Measurements from ENCODE around the gene EMC9.

Gene EMC9

GRCh38 chr14:24177041-24177825, 35.8 kb upstream of the EMC9 start:
- DNase-seq (ENCODE audit: low spot score), result no peak

DNA sequence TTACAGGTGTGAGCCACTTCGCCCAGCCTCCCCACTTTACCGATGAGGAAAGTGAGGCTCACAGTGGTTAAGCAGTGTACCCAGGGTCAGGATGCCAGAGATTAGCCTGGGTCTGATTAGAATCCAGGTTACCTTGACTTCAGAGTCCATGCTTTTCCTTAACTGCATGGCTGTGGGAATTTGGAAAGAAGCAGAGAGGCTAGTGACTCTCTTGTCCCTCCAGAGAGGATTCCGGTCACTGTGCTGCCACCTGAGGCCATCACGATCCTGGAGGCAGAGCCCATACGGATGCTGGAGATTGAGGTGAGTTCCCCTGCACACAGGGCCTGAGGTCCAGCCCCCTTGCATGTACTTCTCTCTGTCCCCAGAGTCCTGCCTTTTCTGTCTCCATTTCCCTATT, 35.2 kb upstream of the EMC9 start:
- DNase-seq (ENCODE audit: low spot score), result no peak

- DNase-seq (ENCODE audit: low spot score), result no peak
These were observed 31.5 kb upstream of the EMC9 start for GRCh38 chr14:24172871-24173281.

DNA sequence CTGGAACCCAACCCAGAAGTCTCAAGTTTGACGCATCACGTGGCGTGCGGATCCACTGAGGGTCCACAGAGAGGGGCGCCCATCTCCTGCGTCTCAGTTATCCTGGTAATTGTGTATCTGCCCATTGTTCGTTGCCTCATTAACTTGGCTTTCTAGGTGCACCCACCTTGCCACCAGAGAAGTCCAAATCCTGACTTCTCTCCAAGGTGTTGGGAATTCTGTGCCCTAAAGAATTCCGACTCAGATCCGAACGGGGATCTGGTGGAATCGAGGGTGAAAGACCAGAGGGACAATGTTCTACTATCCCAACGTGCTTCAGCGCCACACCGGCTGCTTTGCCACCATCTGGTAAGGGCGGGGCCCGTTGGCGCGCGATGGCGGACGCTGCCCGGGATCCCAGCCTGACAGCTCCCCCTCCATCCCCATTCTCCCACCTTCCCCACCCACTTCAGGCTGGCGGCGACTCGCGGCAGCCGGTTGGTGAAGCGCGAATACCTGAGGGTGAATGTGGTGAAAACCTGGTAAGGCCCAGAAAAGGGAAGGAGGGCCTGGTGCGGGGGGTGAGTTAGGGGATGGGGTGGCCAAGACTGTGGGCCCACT, 31.0 kb upstream of the EMC9 start:
- DNase-seq (ENCODE audit: low spot score), result no peak

DNA sequence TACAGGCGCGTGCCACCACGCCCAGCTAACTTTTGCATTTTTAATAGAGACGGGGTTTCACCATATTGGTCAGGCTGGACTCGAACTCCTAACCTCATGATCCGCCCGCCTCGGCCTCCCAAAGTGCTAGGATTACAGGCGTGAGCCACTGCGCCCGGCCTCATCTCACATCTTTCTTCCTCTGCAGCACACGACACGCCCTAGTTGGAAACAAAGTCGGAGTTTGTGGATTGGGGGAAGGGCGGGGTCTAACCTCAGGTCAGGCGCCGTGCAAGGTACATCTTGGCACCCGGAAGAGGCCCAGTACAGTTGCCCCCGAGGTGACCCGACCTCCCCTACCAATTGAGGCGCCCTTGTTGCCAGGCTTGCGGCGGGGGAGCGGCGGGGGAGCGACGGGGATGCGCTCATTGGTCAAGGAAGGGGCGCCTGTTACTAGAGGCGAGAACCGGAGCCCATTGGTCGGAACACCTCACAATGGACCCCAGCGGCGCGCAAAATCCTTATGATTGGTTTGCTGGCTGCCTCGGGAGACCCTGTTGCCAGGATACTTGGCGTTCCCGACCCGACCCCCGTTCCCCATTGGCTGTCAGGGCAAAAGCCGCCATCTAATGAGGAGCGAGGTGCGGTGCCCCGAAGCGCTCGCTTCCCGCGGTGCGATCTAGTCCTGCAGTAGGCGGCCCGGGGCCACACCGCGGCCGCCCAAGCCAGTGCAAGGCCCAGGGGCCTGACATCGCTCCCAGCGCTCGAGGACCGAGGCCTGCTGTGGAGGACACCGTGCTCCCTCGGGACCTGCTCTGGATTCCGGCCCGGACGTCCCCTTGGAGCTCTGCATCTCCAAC, 30.2 kb upstream of the EMC9 start, which contains the start of gene REC8:
TSS of gene REC8 (plus strand) at position 659 of the 839 bp plus-strand sequence. CDS start 473 bp downstream, outside the sequence.
- DNase-seq (ENCODE audit: low spot score), result peak; percentile 57

DNA sequence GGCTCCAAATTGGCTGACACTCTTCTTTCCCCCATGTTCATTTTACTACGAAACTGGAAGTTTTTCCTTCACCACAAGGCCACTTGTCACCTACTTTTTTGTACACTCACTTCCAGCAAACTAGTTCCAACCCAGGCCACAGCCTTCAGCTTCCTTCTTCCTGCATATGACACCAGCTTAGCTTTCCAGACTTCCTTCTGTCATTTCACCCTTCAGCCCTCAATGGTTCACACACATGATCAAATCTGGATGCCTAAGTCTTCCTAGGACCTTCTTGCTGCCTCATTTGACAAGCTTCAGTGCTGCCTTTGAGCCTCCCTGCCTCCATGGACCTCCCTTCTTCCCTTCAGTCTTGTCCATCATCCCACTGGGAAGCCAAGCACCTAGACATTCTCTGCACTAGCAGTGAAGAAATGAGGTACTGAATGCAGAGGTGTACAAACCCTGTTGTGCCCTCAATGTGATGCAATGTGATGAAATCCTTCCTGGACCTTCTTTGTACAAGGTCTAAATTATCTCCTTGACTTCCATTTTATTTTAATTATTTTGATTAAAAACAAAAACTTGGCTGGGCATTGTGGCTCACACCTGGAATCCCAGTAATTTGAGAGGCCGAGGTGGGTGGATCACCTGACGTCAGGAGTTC, 26.2 kb upstream of the EMC9 start:
- no peak for DNase-seq (ENCODE audit: low spot score)

- DNase-seq (ENCODE audit: low spot score), result no peak
These were observed 24.4 kb upstream of the EMC9 start for GRCh38 chr14:24165785-24166184.

DNA sequence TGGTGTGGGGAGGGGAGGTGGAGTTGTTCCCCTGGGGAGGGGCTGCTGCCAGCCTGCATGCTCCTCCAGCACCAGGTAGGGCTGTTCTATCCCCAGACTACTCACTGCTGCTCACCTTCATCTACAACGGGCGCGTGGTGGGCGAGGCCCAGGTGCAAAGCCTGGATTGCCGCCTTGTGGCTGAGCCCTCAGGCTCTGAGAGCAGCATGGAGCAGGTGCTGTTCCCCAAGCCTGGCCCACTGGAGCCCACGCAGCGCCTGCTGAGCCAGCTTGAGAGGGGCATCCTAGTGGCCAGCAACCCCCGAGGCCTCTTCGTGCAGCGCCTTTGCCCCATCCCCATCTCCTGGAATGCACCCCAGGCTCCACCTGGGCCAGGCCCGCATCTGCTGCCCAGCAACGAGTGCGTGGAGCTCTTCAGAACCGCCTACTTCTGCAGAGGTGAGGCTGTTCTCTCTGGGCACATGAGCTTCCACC, 23.2 kb upstream of the EMC9 start:
- DNase-seq (ENCODE audit: low spot score), result no peak

GRCh38 chr14:24162093-24162492, 20.7 kb upstream of the EMC9 start:
- no peak for DNase-seq (ENCODE audit: low spot score)

- peak; percentile 99 for DNase-seq (ENCODE audit: low spot score)
These were observed 19.7 kb upstream of the EMC9 start, which contains the start of gene IRF9 for GRCh38 chr14:24160850-24161804. IRF9 (plus strand) TSS chr14:24161265; CDS start chr14:24162145, 880 bp downstream.

DNA sequence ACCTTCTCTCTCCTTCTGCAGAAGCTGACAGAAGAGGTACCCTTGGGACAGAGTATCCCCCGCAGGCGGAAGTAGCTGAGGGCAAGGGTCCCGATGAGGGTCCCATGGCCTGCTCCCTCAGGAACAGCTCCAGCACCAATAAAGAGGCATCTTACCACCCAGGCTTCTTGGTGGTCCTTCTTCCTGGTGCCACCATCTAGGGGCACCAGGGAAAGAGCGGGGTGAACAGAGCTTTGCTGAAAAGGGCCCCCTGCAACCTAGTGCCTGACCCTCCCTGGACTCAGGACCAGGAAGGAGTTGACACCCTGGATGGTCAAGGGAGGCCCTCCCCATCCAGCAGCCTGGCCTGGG, 19.1 kb upstream of the EMC9 start:
- no peak for DNase-seq (ENCODE audit: low spot score)

DNA sequence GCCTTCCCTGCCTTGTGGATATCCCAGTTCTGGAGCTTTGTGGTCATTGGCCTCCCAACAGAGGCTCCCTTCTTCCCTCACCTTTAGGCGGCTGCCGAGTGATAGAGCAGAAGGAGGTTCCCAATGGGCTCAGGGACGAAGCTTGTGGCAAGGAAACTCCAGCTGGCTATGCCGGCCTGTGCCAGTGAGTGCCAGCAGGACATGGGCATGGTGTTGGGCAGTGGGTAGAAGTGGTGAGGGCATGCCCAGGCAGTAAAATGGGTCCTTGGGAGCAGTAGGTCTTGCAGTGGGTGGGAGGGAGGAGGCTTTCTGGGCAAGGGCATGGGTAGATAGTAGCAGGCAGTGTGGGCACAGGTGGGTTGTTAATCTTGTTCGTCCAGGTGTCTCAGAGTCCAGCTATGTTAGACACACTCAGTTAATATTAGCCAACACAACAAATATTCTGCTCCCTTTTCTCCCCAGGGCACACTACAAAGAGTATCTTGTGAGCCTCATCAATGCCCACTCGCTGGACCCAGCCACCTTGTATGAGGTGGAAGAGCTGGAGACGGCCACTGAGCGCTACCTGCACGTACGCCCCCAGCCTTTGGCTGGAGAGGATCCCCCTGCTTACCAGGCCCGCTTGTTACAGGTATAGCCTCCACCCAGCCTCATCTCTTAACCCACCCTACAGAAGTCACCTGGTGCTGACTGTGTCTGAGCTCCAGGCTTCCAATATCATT, 18.5 kb upstream of the EMC9 start:
- no peak for DNase-seq (ENCODE audit: low spot score)

DNA sequence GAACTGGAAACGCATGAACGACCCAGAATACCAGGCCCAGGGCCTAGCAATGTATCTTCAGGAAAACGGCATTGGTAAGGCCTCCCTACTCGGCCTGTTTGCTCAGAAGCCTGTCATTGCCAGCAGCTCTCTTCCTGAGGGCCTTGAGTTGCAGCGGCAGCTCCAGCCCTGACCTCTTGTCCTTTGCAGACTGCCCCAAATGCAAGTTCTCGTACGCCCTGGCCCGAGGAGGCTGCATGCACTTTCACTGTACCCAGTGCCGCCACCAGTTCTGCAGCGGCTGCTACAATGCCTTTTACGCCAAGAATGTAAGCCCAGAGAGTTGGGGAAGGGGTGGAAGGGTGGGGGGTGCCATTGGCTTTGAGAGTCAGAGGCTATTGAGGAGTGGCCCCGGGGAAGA, 15.9 kb upstream of the EMC9 start:
- no peak for DNase-seq (ENCODE audit: low spot score)

DNA sequence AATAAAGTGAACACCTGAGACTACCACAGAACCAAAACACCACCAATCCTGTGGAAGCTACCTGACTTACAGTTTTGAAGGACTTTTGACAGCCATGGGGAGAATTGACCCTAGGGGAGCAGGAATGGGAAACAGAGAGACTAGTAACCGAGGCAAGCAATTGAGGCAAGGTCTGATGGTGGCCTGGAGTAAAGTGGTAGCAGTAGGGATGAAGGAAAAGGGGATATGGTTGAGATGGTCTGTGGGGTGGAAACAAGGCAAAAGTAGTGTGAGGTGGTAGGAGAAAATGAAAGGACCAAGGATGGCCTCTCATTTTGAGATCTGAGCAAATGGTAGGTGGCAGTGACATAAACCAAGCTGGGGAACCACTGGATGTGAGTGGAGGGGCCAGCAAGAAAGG, 15.4 kb upstream of the EMC9 start:
- no peak for DNase-seq (ENCODE audit: low spot score)

- DNase-seq (ENCODE audit: low spot score), result no peak
These were observed 13.7 kb upstream of the EMC9 start for GRCh38 chr14:24155100-24155499.

DNA sequence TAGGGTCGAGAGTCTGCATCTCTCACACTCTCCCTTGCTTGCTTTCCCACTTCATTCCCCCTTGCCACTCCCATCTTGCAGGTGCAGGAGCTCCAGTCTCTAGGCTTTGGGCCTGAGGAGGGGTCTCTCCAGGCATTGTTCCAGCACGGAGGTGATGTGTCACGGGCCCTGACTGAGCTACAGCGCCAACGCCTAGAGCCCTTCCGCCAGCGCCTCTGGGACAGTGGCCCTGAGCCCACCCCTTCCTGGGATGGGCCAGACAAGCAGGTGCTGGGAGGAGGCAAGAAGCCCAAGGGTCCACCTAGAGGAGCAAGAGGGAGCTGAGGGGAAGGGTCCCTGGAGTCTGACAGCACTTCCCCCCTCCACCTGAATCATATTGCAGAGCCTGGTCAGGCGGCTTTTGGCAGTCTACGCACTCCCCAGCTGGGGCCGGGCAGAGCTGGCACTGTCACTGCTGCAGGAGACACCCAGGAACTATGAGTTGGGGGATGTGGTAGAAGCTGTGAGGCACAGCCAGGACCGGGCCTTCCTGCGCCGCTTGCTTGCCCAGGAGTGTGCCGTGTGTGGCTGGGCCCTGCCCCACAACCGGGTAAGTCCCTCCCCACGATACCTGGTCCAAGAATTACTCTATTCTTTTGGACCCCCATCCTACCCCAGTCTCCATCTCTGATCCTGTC, 10.2 kb upstream of the EMC9 start:
- DNase-seq (ENCODE audit: low spot score), result no peak

DNA sequence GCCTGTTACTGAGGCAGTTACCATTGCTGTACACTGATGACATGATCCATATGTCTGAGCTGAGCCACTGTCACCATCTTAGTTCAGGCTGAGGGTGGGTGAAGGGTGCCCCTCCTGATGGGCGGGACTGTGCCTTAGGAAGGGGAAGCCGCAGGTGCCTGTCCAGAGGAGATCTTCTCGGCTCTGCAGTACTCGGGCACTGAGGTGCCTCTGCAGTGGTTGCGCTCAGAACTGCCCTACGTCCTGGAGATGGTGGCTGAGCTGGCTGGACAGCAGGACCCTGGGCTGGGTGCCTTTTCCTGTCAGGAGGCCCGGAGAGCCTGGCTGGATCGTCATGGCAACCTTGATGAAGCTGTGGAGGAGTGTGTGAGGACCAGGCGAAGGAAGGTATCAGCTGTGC, 9.6 kb upstream of the EMC9 start:
- DNase-seq (ENCODE audit: low spot score), result no peak

- DNase-seq (ENCODE audit: low spot score), result no peak
These were observed 9.2 kb upstream of the EMC9 start for GRCh38 chr14:24150567-24150966.

DNA sequence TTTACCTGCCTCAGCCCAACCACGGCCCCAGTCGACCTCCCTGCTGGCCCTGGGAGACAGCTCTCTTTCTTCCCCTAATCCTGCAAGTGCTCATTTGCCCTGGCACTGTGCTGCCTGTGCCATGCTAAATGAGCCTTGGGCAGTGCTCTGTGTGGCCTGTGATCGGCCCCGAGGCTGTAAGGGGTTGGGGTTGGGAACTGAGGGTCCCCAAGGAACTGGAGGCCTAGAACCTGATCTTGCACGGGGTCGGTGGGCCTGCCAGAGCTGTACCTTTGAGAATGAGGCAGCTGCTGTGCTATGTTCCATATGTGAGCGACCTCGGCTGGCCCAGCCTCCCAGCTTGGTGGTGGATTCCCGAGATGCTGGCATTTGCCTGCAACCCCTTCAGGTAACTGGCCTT, 8.7 kb upstream of the EMC9 start:
- DNase-seq (ENCODE audit: low spot score), result no peak

All from CD4-positive, alpha-beta T cell treated with Interleukin-2 at 100 ng/mL for 4 hours (primary cell).